H9 (cell line): Measurements from ENCODE around the gene ZDHHC16. TPM values are rescaled to one million over a fixed set of nuclear protein-coding genes. Genes with fewer than 3 reads are reported as not detected.
A peak's percentile ranks its signal among the peaks of the same experiment; 100 is the strongest.

Experiments used
- DNase-seq: peaks from one replicate; pipeline ENCODE4 v3.0.0-alpha.2; 2017
- H2AFZ ChIP-seq: one replicate; pipeline ENCODE4 v1.6.1; 2013; ENCODE audit warnings: mild to moderate bottlenecking, low read length, control low read depth, moderate library complexity
- H2AK5ac ChIP-seq: 2 replicates; pipeline ENCODE4 v1.6.1; 2013; ENCODE audit warnings: low read length, control low read depth, mixed read lengths; ENCODE audit not compliant: insufficient read length
- H2BK120ac ChIP-seq: one replicate; pipeline ENCODE4 v1.6.1; 2013; ENCODE audit warnings: low read depth, mild to moderate bottlenecking, low read length, control low read depth, inconsistent platforms; ENCODE audit not compliant: poor library complexity, severe bottlenecking
- H2BK12ac ChIP-seq: 2 replicates; pipeline ENCODE4 v1.6.1; 2013; ENCODE audit warnings: low read length, control low read depth, mixed read lengths, low read depth; ENCODE audit not compliant: insufficient read length
- H2BK15ac ChIP-seq: 2 replicates; pipeline ENCODE4 v1.6.1; 2013; ENCODE audit warnings: low read depth, low read length, control low read depth
- H2BK20ac ChIP-seq: one replicate; pipeline ENCODE4 v1.6.1; 2013; ENCODE audit warnings: low read depth, mild to moderate bottlenecking, low read length, control low read depth, inconsistent platforms; ENCODE audit not compliant: poor library complexity, severe bottlenecking
- H2BK5ac ChIP-seq: 2 replicates; pipeline ENCODE4 v1.6.1; 2013; ENCODE audit warnings: low read length, control low read depth, mixed read lengths; ENCODE audit not compliant: insufficient read length
- H3K14ac ChIP-seq: 2 replicates; pipeline ENCODE4 v1.6.1; 2013; ENCODE audit warnings: low read length, control low read depth; ENCODE audit not compliant: insufficient read depth
- H3K18ac ChIP-seq: 2 replicates; pipeline ENCODE4 v1.6.1; 2013; ENCODE audit warnings: low read depth, mild to moderate bottlenecking, mixed read lengths, low read length, control low read depth; ENCODE audit not compliant: insufficient read length
- H3K23ac ChIP-seq: 2 replicates; pipeline ENCODE4 v1.6.1; 2013; ENCODE audit warnings: low read length, control low read depth, mixed read lengths, low read depth; ENCODE audit not compliant: insufficient read length
- H3K23me2 ChIP-seq: 2 replicates; pipeline ENCODE4 v1.6.1; 2013; ENCODE audit warnings: low read depth, mild to moderate bottlenecking, mixed read lengths, low read length, control low read depth; ENCODE audit not compliant: insufficient read length, poor library complexity, severe bottlenecking
- H3K27ac ChIP-seq: 2 replicates; pipeline ENCODE4 v1.5.1; 2013; ENCODE audit warnings: low read length, control low read depth, mixed read lengths, low read depth; ENCODE audit not compliant: insufficient read length
- H3K27me3 ChIP-seq: 2 replicates; pipeline ENCODE4 v1.6.1; 2013; ENCODE audit warnings: low read length, control low read depth, inconsistent platforms; ENCODE audit not compliant: insufficient read depth
- H3K4ac ChIP-seq: 2 replicates; pipeline ENCODE4 v1.6.1; 2013; ENCODE audit warnings: low read depth, mild to moderate bottlenecking, control low read depth, inconsistent platforms, low read length, moderate library complexity
- H3K4me1 ChIP-seq: 2 replicates; pipeline ENCODE4 v1.6.1; 2013; ENCODE audit warnings: low read length, control low read depth, inconsistent platforms; ENCODE audit not compliant: insufficient read depth
- H3K4me2 ChIP-seq: 2 replicates; pipeline ENCODE4 v1.6.1; 2013; ENCODE audit warnings: low read length, control low read depth, mixed read lengths; ENCODE audit not compliant: insufficient read length, insufficient read depth
- H3K56ac ChIP-seq: 2 replicates; pipeline ENCODE4 v1.6.1; 2013; ENCODE audit warnings: low read depth, mild to moderate bottlenecking, mixed read lengths, low read length, control low read depth; ENCODE audit not compliant: insufficient read length
- H3K79me1 ChIP-seq: 2 replicates; pipeline ENCODE4 v1.6.1; 2013; ENCODE audit warnings: low read depth, mild to moderate bottlenecking, moderate library complexity, low read length, control low read depth, inconsistent platforms; ENCODE audit not compliant: insufficient read depth, poor library complexity, severe bottlenecking
- H3K79me2 ChIP-seq: 2 replicates; pipeline ENCODE4 v1.6.1; 2013; ENCODE audit warnings: low read length, control low read depth, inconsistent platforms; ENCODE audit not compliant: insufficient read depth
- H3K9ac ChIP-seq: 2 replicates; pipeline ENCODE4 v1.6.1; 2013; ENCODE audit warnings: low read length, control low read depth, mixed read lengths; ENCODE audit not compliant: insufficient read length; ENCODE audit errors: extremely low read depth
- H3K9me3 ChIP-seq: one replicate; pipeline ENCODE4 v1.6.1; 2013; ENCODE audit warnings: low read depth, low read length, inconsistent platforms; ENCODE audit not compliant: control insufficient read depth
- H3T11ph ChIP-seq: one replicate; pipeline ENCODE4 v1.6.1; 2013; ENCODE audit warnings: mild to moderate bottlenecking, low read length, control low read depth, inconsistent platforms
- H4K20me1 ChIP-seq: one replicate; pipeline ENCODE4 v1.6.1; 2013; ENCODE audit not compliant: control insufficient read depth, insufficient read length, insufficient read depth
- H4K5ac ChIP-seq: 2 replicates; pipeline ENCODE4 v1.6.1; 2013; ENCODE audit warnings: low read depth, mild to moderate bottlenecking, mixed read lengths, low read length, control low read depth; ENCODE audit not compliant: insufficient read length
- H4K8ac ChIP-seq: replicated peaks from 2 replicates; pipeline ENCODE4 v1.6.1; 2013; ENCODE audit warnings: low read length, control low read depth, mixed read lengths, low read depth; ENCODE audit not compliant: insufficient read length
- H4K91ac ChIP-seq: 2 replicates; pipeline ENCODE4 v1.6.1; 2013; ENCODE audit warnings: low read depth, mild to moderate bottlenecking, moderate library complexity, mixed read lengths, low read length, control low read depth; ENCODE audit not compliant: insufficient read length
- H3K27ac Mint-ChIP-seq, 3 experiments: 2 replicates in 2 of 3; 3 replicates in 1 of 3; pipeline ENCODE4 v1.8.0; 2020 to 2021; ENCODE audit warnings: mixed read lengths in 3 of 3, mild to moderate bottlenecking in 1 of 3, moderate library complexity in 1 of 3
- H3K27me3 Mint-ChIP-seq: 2 replicates; pipeline ENCODE4 v1.8.0; 2021; ENCODE audit warnings: low read depth, mild to moderate bottlenecking, moderate library complexity, mixed read lengths
- H3K36me3 Mint-ChIP-seq, 3 experiments: 2 replicates in 2 of 3; 3 replicates in 1 of 3; pipeline ENCODE4 v1.8.0; 2020 to 2021; ENCODE audit warnings: low read depth in 3 of 3, mixed read lengths in 3 of 3; ENCODE audit not compliant: insufficient read depth in 1 of 3
- H3K4me1 Mint-ChIP-seq, 2 experiments: 2 replicates each; pipeline ENCODE4 v1.8.0; 2020; ENCODE audit warnings: mixed read lengths in 2 of 2
- H3K4me3 Mint-ChIP-seq, 2 experiments: 2 replicates in 1 of 2; 3 replicates in 1 of 2; pipeline ENCODE4 v1.8.0; 2020 to 2021; ENCODE audit warnings: mild to moderate bottlenecking in 2 of 2, mixed read lengths in 2 of 2, moderate library complexity in 1 of 2
- H3K9me3 Mint-ChIP-seq, 2 experiments: 2 replicates in 1 of 2; 3 replicates in 1 of 2; pipeline ENCODE4 v1.8.0; 2020; ENCODE audit warnings: mild to moderate bottlenecking in 2 of 2, mixed read lengths in 2 of 2, moderate library complexity in 1 of 2
- CTCF ChIP-seq: fragments of 200-600 bp; sonication (generic); conservative IDR thresholded peaks from 3 replicates; pipeline ENCODE4 v1.8.0; 2021; ENCODE audit warnings: antibody characterized with exemption, mild to moderate bottlenecking
- WGBS: extraction: QIAGEN DNeasy Blood & Tissue Kit; methylation state at CpG from one replicate; pipeline ENCODE4 v1.1.7; 2013; ENCODE audit warnings: missing lambda C conversion rate, low lambda C conversion rate, mixed read lengths; ENCODE audit not compliant: insufficient read length; ENCODE audit errors: extremely low coverage; 5-methylcytosine and 5-hydroxymethylcytosine counted together
- total RNA-seq: library from RNA; stranded (reverse); gene quantifications from 2 replicates; pipeline ENCODE4 v1.2.1, GENCODE V29; 2021

Gene ZDHHC16
- total RNA-seq, 1 experiment from 2014 or later, result 45.4 TPM

- H3K14ac ChIP-seq, result no peak overlapping the region
- no peaks in the 10 kb centered on the region for H3K27me3 ChIP-seq
- Mint-ChIP-seq H3K4me1 (peaks cover 10 to 13% of the 10 kb centered on the region in 2 experiments), H3K9me3 (no peaks in the 10 kb centered on the region), H3K36me3 (peaks cover 0 to 26% (median 18%) of the 10 kb centered on the region in 3 experiments; a peak in 6 of 7 replicates), H3K27me3 (no peaks in the 10 kb centered on the region), H3K4me3 (no peak overlapping the region), H3K27ac (0 out of 7 replicates have a peak overlapping the region, but pooled peaks of 1 of the 3 experiments have one; percentile 20)
- H2BK12ac ChIP-seq, result no peak overlapping the region
- no peak overlapping the region for H2BK15ac ChIP-seq
- H2AK5ac ChIP-seq, result no peak overlapping the region
- no peak overlapping the region for H3K9ac ChIP-seq
- H3K23ac ChIP-seq, result no peak overlapping the region
- no peak overlapping the region for H3K56ac ChIP-seq
- no peak overlapping the region for H3K4ac ChIP-seq
- H4K91ac ChIP-seq, result no peak overlapping the region
- peaks cover 12% of the 10 kb centered on the region for H3K79me1 ChIP-seq
- no peak overlapping the region for H2BK120ac ChIP-seq
- no peak overlapping the region for H3T11ph ChIP-seq
- no peak overlapping the region for H3K18ac ChIP-seq
- H3K4me2 ChIP-seq, result no peak overlapping the region
- H3K23me2 ChIP-seq, result no peaks in the 10 kb centered on the region
- peaks cover 14% of the 10 kb centered on the region; the same call in 1 of the 2 replicates for H3K79me2 ChIP-seq
- H2BK20ac ChIP-seq, result no peak overlapping the region
- WGBS, result no CpG with 5 or more reads among the region's 4 CpGs
- no peak overlapping the region for H2AFZ ChIP-seq
- peaks cover 3% of the 10 kb centered on the region; the same call in 1 of the 2 replicates for H3K4me1 ChIP-seq
- no peak overlapping the region for H4K5ac ChIP-seq
- no peak overlapping the region for H4K8ac ChIP-seq
- no peak for DNase-seq
- no peak for TF ChIP-seq CTCF
- no peaks in the 10 kb centered on the region for H4K20me1 ChIP-seq
- no peak overlapping the region for H3K27ac ChIP-seq
- no peaks in the 10 kb centered on the region for H3K9me3 ChIP-seq
- no peak overlapping the region for H2BK5ac ChIP-seq
Observed at GRCh38 chr10:97485647-97486281, 39.8 kb downstream of the ZDHHC16 start.
